H1 (cell line): ENCODE results near the gene CPA3. TPM values are rescaled to one million over a fixed set of nuclear protein-coding genes. Genes with fewer than 3 reads are reported as not detected.

Experiments
- CTCF ChIA-PET: fragments of 300-600 bp; sonication (Branson Sonifier 250); formaldehyde crosslinking; loops from one replicate; lab custom pipeline; 2021; ENCODE audit not compliant: partially characterized antibody; lab: Charles Lee
- POLR2A ChIA-PET: fragments of 300-600 bp; sonication (Branson Sonifier 250); formaldehyde crosslinking; loops from one replicate; lab custom pipeline; 2021; ENCODE audit warnings: inconsistent platforms; ENCODE audit not compliant: partially characterized antibody; lab: Charles Lee
- DNase-seq, 2 experiments: peaks; one replicate each; pipeline versions ENCODE4 v3.0.0 to v3.0.0-alpha.2; 2010 to 2022; ENCODE audit warnings: low spot score in 2 of 2, low read depth in 1 of 2, mixed read lengths in 1 of 2
- FAIRE-seq: peaks from 2 replicates; lab custom pipeline; 2011; peaks lifted over from hg19 to GRCh38; lab: Jason Lieb, UNC
- H2AFZ ChIP-seq: 2 replicates; pipeline ENCODE4 v1.8.1; 2012; ENCODE audit warnings: low read length, inconsistent platforms
- H2AK5ac ChIP-seq: 2 replicates; pipeline ENCODE4 v1.6.1; 2013; ENCODE audit warnings: low read depth, low read length
- H2BK120ac ChIP-seq: replicated peaks from 2 replicates; pipeline ENCODE3; 2013; ENCODE audit warnings: low read depth, low read length, inconsistent platforms
- H2BK12ac ChIP-seq: 2 replicates; pipeline ENCODE4 v1.6.1; 2013; ENCODE audit warnings: low read depth, low read length
- H2BK15ac ChIP-seq: 2 replicates; pipeline ENCODE4 v1.6.1; 2013; ENCODE audit warnings: low read length
- H2BK20ac ChIP-seq: 2 replicates; pipeline ENCODE4 v1.6.1; 2013; ENCODE audit warnings: low read length
- H2BK5ac ChIP-seq: 2 replicates; pipeline ENCODE4 v1.6.1; 2013; ENCODE audit warnings: low read depth, low read length
- H3K14ac ChIP-seq: 2 replicates; pipeline ENCODE4 v1.6.1; 2013; ENCODE audit warnings: inconsistent platforms; ENCODE audit not compliant: insufficient read length
- H3K18ac ChIP-seq: 2 replicates; pipeline ENCODE4 v1.6.1; 2013; ENCODE audit warnings: low read length; ENCODE audit errors: extremely low read depth
- H3K23ac ChIP-seq: 2 replicates; pipeline ENCODE4 v1.6.1; 2013; ENCODE audit warnings: inconsistent platforms; ENCODE audit not compliant: insufficient read length
- H3K23me2 ChIP-seq: 2 replicates; pipeline ENCODE4 v1.6.1; 2013; ENCODE audit warnings: low read depth, low read length
- H3K27ac ChIP-seq: 2 replicates; pipeline ENCODE4 v1.6.1; 2011; ENCODE audit warnings: low read depth, low read length, inconsistent platforms
- H3K27me3 ChIP-seq, 4 experiments: replicated peaks in 1 of 4; 1 replicate in 1 of 4; 2 replicates in 3 of 4; pipeline versions ENCODE4 v1.6.1 to v1.8.1; 2011 to 2013; ENCODE audit warnings: low read length in 3 of 4, mild to moderate bottlenecking in 3 of 4, inconsistent platforms in 2 of 4, mixed read lengths in 2 of 4, moderate library complexity in 1 of 4; ENCODE audit not compliant: control insufficient read depth in 3 of 4, insufficient read depth in 3 of 4; ENCODE audit errors: extremely low read depth in 1 of 4
- H3K36me3 ChIP-seq, 4 experiments: 2 replicates each; pipeline versions ENCODE4 v1.6.1 to v1.8.1; 2011 to 2013; ENCODE audit warnings: mild to moderate bottlenecking in 4 of 4, low read length in 3 of 4, moderate library complexity in 2 of 4, control low read depth in 1 of 4, inconsistent platforms in 1 of 4; ENCODE audit not compliant: insufficient read depth in 4 of 4, control insufficient read depth in 2 of 4
- H3K4ac ChIP-seq: replicated peaks from 2 replicates; pipeline ENCODE3; 2013; ENCODE audit warnings: low read length, low read depth, mixed read lengths, inconsistent platforms; ENCODE audit not compliant: insufficient read length
- H3K4me1 ChIP-seq, 4 experiments: replicated peaks in 1 of 4; 1 replicate in 1 of 4; 2 replicates in 3 of 4; pipeline versions ENCODE4 v1.6.1 to v1.8.1; 2011 to 2013; ENCODE audit warnings: low read length in 3 of 4, inconsistent platforms in 2 of 4, mixed read lengths in 1 of 4; ENCODE audit not compliant: insufficient read depth in 4 of 4, control insufficient read depth in 3 of 4
- H3K4me2 ChIP-seq, 2 experiments: 2 replicates each; pipeline versions ENCODE4 v1.6.1 to v1.8.1; 2011 to 2013; ENCODE audit warnings: low read depth in 2 of 2, low read length in 2 of 2, control low read depth in 1 of 2, inconsistent platforms in 1 of 2, mild to moderate bottlenecking in 1 of 2; ENCODE audit not compliant: insufficient read depth in 1 of 2
- H3K4me3 ChIP-seq, 4 experiments: fragments of 200-600, 300-600 bp in 1 of 4; sonication (generic), shearing (Covaris generic), sonication (Bioruptor Twin) in 1 of 4; 2 replicates each; pipeline versions ENCODE4 v1.5.1 to v1.8.1; 2011 to 2016; ENCODE audit warnings: low read length in 4 of 4, low read depth in 3 of 4, control low read depth in 2 of 4, inconsistent platforms in 2 of 4, mild to moderate bottlenecking in 2 of 4, mixed read lengths in 1 of 4, moderate library complexity in 1 of 4; ENCODE audit not compliant: insufficient read depth in 2 of 4; ENCODE audit errors: extremely low read depth in 1 of 4
- H3K56ac ChIP-seq: replicated peaks from 2 replicates; pipeline ENCODE3; 2013; ENCODE audit warnings: low read depth, mild to moderate bottlenecking, mixed read lengths, low read length, inconsistent platforms; ENCODE audit not compliant: insufficient read length
- H3K79me1 ChIP-seq: 2 replicates; pipeline ENCODE4 v1.6.1; 2013; ENCODE audit warnings: low read depth, low read length, control low read depth
- H3K79me2 ChIP-seq, 2 experiments: 2 replicates each; pipeline versions ENCODE4 v1.6.1 to v1.8.1; 2012 to 2013; ENCODE audit warnings: low read length in 2 of 2, mild to moderate bottlenecking in 2 of 2, inconsistent platforms in 1 of 2; ENCODE audit not compliant: insufficient read depth in 2 of 2, control insufficient read depth in 1 of 2
- H3K9ac ChIP-seq, 4 experiments: replicated peaks in 1 of 4; 1 replicate in 1 of 4; 2 replicates in 3 of 4; pipeline versions ENCODE4 v1.6.1 to v1.8.1; 2011 to 2013; ENCODE audit warnings: low read depth in 3 of 4, low read length in 3 of 4, control low read depth in 2 of 4, mild to moderate bottlenecking in 2 of 4, moderate library complexity in 2 of 4, inconsistent platforms in 1 of 4; ENCODE audit errors: extremely low read depth in 1 of 4
- H3K9me3 ChIP-seq, 2 experiments: 2 replicates each; pipeline versions ENCODE4 v1.6.1 to v1.8.1; 2012 to 2013; ENCODE audit warnings: mild to moderate bottlenecking in 2 of 2, moderate library complexity in 2 of 2, control low read depth in 1 of 2, inconsistent platforms in 1 of 2, low read depth in 1 of 2, low read length in 1 of 2, mixed read lengths in 1 of 2; ENCODE audit not compliant: insufficient read depth in 2 of 2
- H4K20me1 ChIP-seq, 2 experiments: replicated peaks in 1 of 2; 2 replicates each; pipeline versions ENCODE3 to v1.8.1; 2011 to 2013; ENCODE audit warnings: inconsistent platforms in 2 of 2, low read length in 2 of 2, mild to moderate bottlenecking in 1 of 2; ENCODE audit not compliant: insufficient read depth in 2 of 2, control insufficient read depth in 1 of 2
- H4K5ac ChIP-seq: 2 replicates; pipeline ENCODE4 v1.6.1; 2013; ENCODE audit warnings: low read length, low read depth, mixed read lengths, inconsistent platforms; ENCODE audit not compliant: insufficient read length
- H4K8ac ChIP-seq: 2 replicates; pipeline ENCODE4 v1.8.0; 2013; ENCODE audit warnings: mild to moderate bottlenecking, moderate library complexity, low read length, inconsistent platforms; ENCODE audit not compliant: insufficient read depth; ENCODE audit errors: extremely low read depth
- H4K91ac ChIP-seq: replicated peaks from 2 replicates; pipeline ENCODE3; 2013; ENCODE audit warnings: low read length, mixed read lengths, inconsistent platforms; ENCODE audit not compliant: insufficient read length
- BCL11A ChIP-seq, 2 experiments: IDR thresholded peaks; one replicate each; pipeline ENCODE4 v1.6.1; 2011; ENCODE audit warnings: low read depth in 2 of 2, low read length in 2 of 2, mild to moderate bottlenecking in 2 of 2
- CBX5 ChIP-seq: fragments of 300-800, 300-1000 bp; sonication (generic); IDR thresholded peaks from 2 replicates; pipeline ENCODE4 v1.7.1; 2016; ENCODE audit warnings: antibody characterized with exemption, low read length, low read depth
- ZNF274 ChIP-seq: IDR thresholded peaks from 2 replicates; pipeline ENCODE4 v1.7.0; 2012; ENCODE audit warnings: low read length, borderline replicate concordance; ENCODE audit errors: extremely low read depth
- WGBS, 2 experiments: shearing (Covaris generic) in 1 of 2; methylation state at CpG; one replicate each; pipeline versions ENCODE4 v1.1.6 to v1.1.7; 2013 to 2015; ENCODE audit warnings: low lambda C conversion rate in 2 of 2, mixed read lengths in 2 of 2, inconsistent platforms in 1 of 2, low coverage in 1 of 2, missing lambda C conversion rate in 1 of 2; ENCODE audit not compliant: insufficient replicate concordance in 2 of 2, insufficient coverage in 1 of 2, insufficient read length in 1 of 2; ENCODE audit errors: extremely low coverage in 1 of 2, missing lambda C conversion rate in 1 of 2; 5-methylcytosine and 5-hydroxymethylcytosine counted together
- polyA plus RNA-seq, 7 experiments: library from polyadenylated mRNA; depleted of rRNA in 3 of 7; stranded (reverse) in 5 of 7; unstranded in 2 of 7; fragments of >200 nt in 5 of 7; fragments of 200-250 nt in 2 of 7; gene quantifications; 1 replicate in 5 of 7; 2 replicates in 1 of 7; 4 replicates in 1 of 7; pipeline versions ENCODE4 v1.2.1 to v1.2.3, GENCODE V29; 2011 to 2013; ENCODE audit warnings: missing spikeins in 2 of 7, mixed read lengths in 2 of 7
- total RNA-seq: library from RNA; stranded (reverse); fragmentation: NEBNext Ultra II Directional; extraction: Animal tissue kit (Norgen Biotek cat#: 25700); gene quantifications from 2 replicates; pipeline ENCODE4 v1.2.1, GENCODE V29; 2021
- TF ChIP-seq, protein P1 (sequence below): IDR thresholded peaks from 2 replicates; pipeline ENCODE4 v1.6.1; 2012; ENCODE audit warnings: low read length, inconsistent platforms

CPA3 gene
- total and polyA plus RNA-seq, 2 of the 8 experiments (the other 6 are each of a cell fraction or from before 2014, with no cell fraction given) = not detected

GRCh38 chr3:148930752-148931151 lies 65.7 kb downstream of the CPA3 start:
- no peak overlapping the region for H2BK15ac ChIP-seq
- no peak overlapping the region for H4K91ac ChIP-seq
- no peak overlapping the region for H3K9ac ChIP-seq
- no peak overlapping the region for H3K4me3 ChIP-seq
- no peak overlapping the region for H3K56ac ChIP-seq
- no peak overlapping the region for H3K4me2 ChIP-seq
- TF ChIP-seq, protein P1, sequence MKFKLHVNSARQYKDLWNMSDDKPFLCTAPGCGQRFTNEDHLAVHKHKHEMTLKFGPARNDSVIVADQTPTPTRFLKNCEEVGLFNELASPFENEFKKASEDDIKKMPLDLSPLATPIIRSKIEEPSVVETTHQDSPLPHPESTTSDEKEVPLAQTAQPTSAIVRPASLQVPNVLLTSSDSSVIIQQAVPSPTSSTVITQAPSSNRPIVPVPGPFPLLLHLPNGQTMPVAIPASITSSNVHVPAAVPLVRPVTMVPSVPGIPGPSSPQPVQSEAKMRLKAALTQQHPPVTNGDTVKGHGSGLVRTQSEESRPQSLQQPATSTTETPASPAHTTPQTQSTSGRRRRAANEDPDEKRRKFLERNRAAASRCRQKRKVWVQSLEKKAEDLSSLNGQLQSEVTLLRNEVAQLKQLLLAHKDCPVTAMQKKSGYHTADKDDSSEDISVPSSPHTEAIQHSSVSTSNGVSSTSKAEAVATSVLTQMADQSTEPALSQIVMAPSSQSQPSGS = no peak
- TF ChIP-seq CBX5 = no peak
- no peak for TF ChIP-seq ZNF274
- no peak for TF ChIP-seq BCL11A (IDR thresholded peaks at IDR 0.05; ENCODE audit: low read depth in 2 of 2, low read length in 2 of 2)
- H3K79me2 ChIP-seq = no peaks in the 10 kb centered on the region
- H3K23ac ChIP-seq = no peak overlapping the region
- H3K4ac ChIP-seq = no peak overlapping the region
- H2AFZ ChIP-seq = no peak overlapping the region
- WGBS, 2 experiments = 90% methylated on average over 3 of the region's 3 CpGs; no CpG with 5 or more reads in 1 of the 2 experiments
- H2BK120ac ChIP-seq = no peak overlapping the region
- no peaks in the 10 kb centered on the region for H3K79me1 ChIP-seq
- no peak overlapping the region for H3K27ac ChIP-seq
- ChIA-PET CTCF (interaction anchor here (0.9 to 1.0 kb wide), 2 partner anchors 11 to 50 kb away, joined by 3 read pairs; no protein-coding TSS in a partner anchor), POLR2A (no interaction called here)
- no peaks in the 10 kb centered on the region for H3K9me3 ChIP-seq
- no peak overlapping the region for H2BK5ac ChIP-seq
- DNase-seq (no peak), FAIRE-seq (no peak)
- no peaks in the 10 kb centered on the region for H3K23me2 ChIP-seq
- H4K8ac ChIP-seq = no peak overlapping the region
- H2BK20ac ChIP-seq = no peak overlapping the region
- no peaks in the 10 kb centered on the region for H4K20me1 ChIP-seq
- H3K36me3 ChIP-seq = no peaks in the 10 kb centered on the region
- H3K27me3 ChIP-seq = no peaks in the 10 kb centered on the region
- H3K4me1 ChIP-seq = no peaks in the 10 kb centered on the region
- H3K14ac ChIP-seq = no peak overlapping the region
- no peak overlapping the region for H2AK5ac ChIP-seq
- H3K18ac ChIP-seq = no peak overlapping the region
- H4K5ac ChIP-seq = no peak overlapping the region
- H2BK12ac ChIP-seq = no peak overlapping the region
